Mononuclear cell (primary cell): ENCODE results near the gene ANXA6. TPM values are rescaled to one million over a fixed set of nuclear protein-coding genes. Genes with fewer than 3 reads are reported as not detected.

Source experiments
- H3K27me3 ChIP-seq: 2 replicates; pipeline ENCODE4 v1.6.0; 2011; ENCODE audit warnings: low read length, control low read depth; ENCODE audit not compliant: insufficient read depth
- H3K4me1 ChIP-seq: 2 replicates; pipeline ENCODE4 v1.5.1; 2011; ENCODE audit warnings: mild to moderate bottlenecking, low read length, control low read depth; ENCODE audit not compliant: insufficient read depth
- H3K4me3 ChIP-seq: 2 replicates; pipeline ENCODE4 v1.5.1; 2011; ENCODE audit warnings: mild to moderate bottlenecking, low read length, moderate library complexity
- H3K9me3 ChIP-seq: 2 replicates; pipeline ENCODE4 v1.5.1; 2011; ENCODE audit warnings: low read depth, mild to moderate bottlenecking, control low read depth, low read length
- total RNA-seq: library from RNA; depleted of rRNA; stranded (reverse); fragments of >200 nt; gene quantifications from one replicate; pipeline ENCODE4 v1.2.3, GENCODE V29; 2012

ANXA6 gene
- total RNA-seq, 1 donor: 127 TPM

- H3K9me3 ChIP-seq: no peaks in the 10 kb centered on the region
- H3K27me3 ChIP-seq: no peaks in the 10 kb centered on the region
- peaks cover 79% of the 10 kb centered on the region for H3K4me1 ChIP-seq
- H3K4me3 ChIP-seq: no peak overlapping the region
Measured at GRCh38 chr5:151132963-151133362, 24.6 kb downstream of the ANXA6 start.

GRCh38 chr5:151130922-151131891 is 26.4 kb downstream of the ANXA6 start:
- Histone ChIP-seq H3K4me1 (peaks cover 71% of the 10 kb centered on the region), H3K4me3 (no peak overlapping the region), H3K9me3 (no peaks in the 10 kb centered on the region), H3K27me3 (no peaks in the 10 kb centered on the region)

GRCh38 chr5:151130235-151130921 is 27.2 kb downstream of the ANXA6 start:
- Histone ChIP-seq H3K4me1 (peaks cover 71% of the 10 kb centered on the region), H3K4me3 (no peak overlapping the region), H3K27me3 (no peaks in the 10 kb centered on the region), H3K9me3 (no peaks in the 10 kb centered on the region)

GRCh38 chr5:151128817-151129216 is 28.8 kb downstream of the ANXA6 start:
- no peaks in the 10 kb centered on the region for H3K9me3 ChIP-seq
- no peak overlapping the region for H3K4me3 ChIP-seq
- peaks cover 71% of the 10 kb centered on the region for H3K4me1 ChIP-seq
- H3K27me3 ChIP-seq: no peaks in the 10 kb centered on the region

GRCh38 chr5:151127926-151128325 is 29.7 kb downstream of the ANXA6 start:
- no peaks in the 10 kb centered on the region for H3K9me3 ChIP-seq
- H3K4me1 ChIP-seq: peaks cover 70% of the 10 kb centered on the region
- no peaks in the 10 kb centered on the region for H3K27me3 ChIP-seq
- no peak overlapping the region for H3K4me3 ChIP-seq

- H3K27me3 ChIP-seq: no peaks in the 10 kb centered on the region
- peaks cover 53% of the 10 kb centered on the region for H3K4me1 ChIP-seq
- no peak overlapping the region for H3K4me3 ChIP-seq
- no peaks in the 10 kb centered on the region for H3K9me3 ChIP-seq
Measured at GRCh38 chr5:151126199-151126645, 31.4 kb downstream of the ANXA6 start.

- no peaks in the 10 kb centered on the region for H3K27me3 ChIP-seq
- H3K4me1 ChIP-seq: peaks cover 49% of the 10 kb centered on the region
- no peaks in the 10 kb centered on the region for H3K9me3 ChIP-seq
- H3K4me3 ChIP-seq: no peak overlapping the region
Measured at GRCh38 chr5:151125421-151125820, 32.2 kb downstream of the ANXA6 start.

- Histone ChIP-seq H3K9me3 (no peaks in the 10 kb centered on the region), H3K4me3 (no peak overlapping the region), H3K27me3 (no peaks in the 10 kb centered on the region), H3K4me1 (peaks cover 42% of the 10 kb centered on the region)
Measured at GRCh38 chr5:151123897-151124751, 33.5 kb downstream of the ANXA6 start.

- peaks cover 38% of the 10 kb centered on the region for H3K4me1 ChIP-seq
- H3K9me3 ChIP-seq: no peaks in the 10 kb centered on the region
- H3K4me3 ChIP-seq: no peak overlapping the region
- H3K27me3 ChIP-seq: no peaks in the 10 kb centered on the region
Measured at GRCh38 chr5:151122828-151123227, 34.8 kb downstream of the ANXA6 start.

- no peaks in the 10 kb centered on the region for H3K9me3 ChIP-seq
- H3K4me1 ChIP-seq: peaks cover 36% of the 10 kb centered on the region
- no peaks in the 10 kb centered on the region for H3K27me3 ChIP-seq
- H3K4me3 ChIP-seq: no peak overlapping the region
Measured at GRCh38 chr5:151121665-151122064, 35.9 kb downstream of the ANXA6 start.

GRCh38 chr5:151121095-151121494 is 36.5 kb downstream of the ANXA6 start:
- Histone ChIP-seq H3K27me3 (no peaks in the 10 kb centered on the region), H3K4me1 (peaks cover 30% of the 10 kb centered on the region), H3K4me3 (no peak overlapping the region), H3K9me3 (no peaks in the 10 kb centered on the region)

- H3K9me3 ChIP-seq: no peaks in the 10 kb centered on the region
- H3K4me1 ChIP-seq: peaks cover 15% of the 10 kb centered on the region
- H3K27me3 ChIP-seq: no peaks in the 10 kb centered on the region
- H3K4me3 ChIP-seq: no peak overlapping the region
Measured at GRCh38 chr5:151118913-151119575, 38.5 kb downstream of the ANXA6 start.

GRCh38 chr5:151115272-151115905 is 42.2 kb downstream of the ANXA6 start:
- Histone ChIP-seq H3K4me3 (no peak overlapping the region), H3K4me1 (peaks cover 5% of the 10 kb centered on the region), H3K9me3 (no peaks in the 10 kb centered on the region)

GRCh38 chr5:151113651-151114050 is 43.9 kb downstream of the ANXA6 start:
- Histone ChIP-seq H3K9me3 (no peaks in the 10 kb centered on the region), H3K4me1 (peaks cover 5% of the 10 kb centered on the region), H3K4me3 (no peak overlapping the region), H3K27me3 (no peaks in the 10 kb centered on the region)

More at GRCh38 chr5:151115272-151115905, 42.2 kb downstream of the ANXA6 start:
- H3K27me3 ChIP-seq: no peaks in the 10 kb centered on the region
